NCI-H460 (cell line): ENCODE data around the gene CD99L2. TPM values are rescaled to one million over a fixed set of nuclear protein-coding genes. Genes with fewer than 3 reads are reported as not detected.
A peak's percentile ranks its signal among the peaks of the same experiment; 100 is the strongest.

ENCODE experiments used
- DNase-seq: peaks from one replicate; pipeline ENCODE4 v3.0.0-alpha.2; 2016; ENCODE audit warnings: low read depth; ENCODE audit errors: extremely low read depth
- polyA plus RNA-seq: library from polyadenylated mRNA; depleted of rRNA; stranded (reverse); fragments of >200 nt; gene quantifications from 2 replicates; pipeline ENCODE4 v1.2.3, GENCODE V29; 2014; cell fraction: nucleus; rRNA removed
- total RNA-seq: library from RNA; depleted of rRNA; stranded (reverse); fragments of >200 nt; shearing (Covaris generic); gene quantifications from 2 replicates; pipeline ENCODE4 v1.2.3, GENCODE V29; 2014; rRNA removed

CD99L2 gene, protein sequence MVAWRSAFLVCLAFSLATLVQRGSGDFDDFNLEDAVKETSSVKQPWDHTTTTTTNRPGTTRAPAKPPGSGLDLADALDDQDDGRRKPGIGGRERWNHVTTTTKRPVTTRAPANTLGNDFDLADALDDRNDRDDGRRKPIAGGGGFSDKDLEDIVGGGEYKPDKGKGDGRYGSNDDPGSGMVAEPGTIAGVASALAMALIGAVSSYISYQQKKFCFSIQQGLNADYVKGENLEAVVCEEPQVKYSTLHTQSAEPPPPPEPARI
- total RNA-seq, result 30.8 and 33.3 TPM in 2 replicates
- 66.0 and 66.5 TPM in 2 replicates for polyA plus RNA-seq

GRCh38 chrX:150898343-150899190, at the start of gene CD99L2:
TSS of gene CD99L2 (minus strand) at chrX:150898668. CDS start at chrX:150898588, 80 bp downstream.
- peak; percentile 85 for DNase-seq

GRCh38 chrX:150944233-150944632, 45.8 kb upstream of the CD99L2 start:
- no peak for DNase-seq

GRCh38 chrX:150942942-150943594, 44.6 kb upstream of the CD99L2 start:
- DNase-seq, result no peak

- no peak for DNase-seq
Measured at GRCh38 chrX:150941580-150941979, 43.1 kb upstream of the CD99L2 start.

- DNase-seq, result no peak
Measured at GRCh38 chrX:150940844-150941495, 42.5 kb upstream of the CD99L2 start.

- no peak for DNase-seq
Measured at GRCh38 chrX:150936556-150936955, 38.1 kb upstream of the CD99L2 start.

DNA sequence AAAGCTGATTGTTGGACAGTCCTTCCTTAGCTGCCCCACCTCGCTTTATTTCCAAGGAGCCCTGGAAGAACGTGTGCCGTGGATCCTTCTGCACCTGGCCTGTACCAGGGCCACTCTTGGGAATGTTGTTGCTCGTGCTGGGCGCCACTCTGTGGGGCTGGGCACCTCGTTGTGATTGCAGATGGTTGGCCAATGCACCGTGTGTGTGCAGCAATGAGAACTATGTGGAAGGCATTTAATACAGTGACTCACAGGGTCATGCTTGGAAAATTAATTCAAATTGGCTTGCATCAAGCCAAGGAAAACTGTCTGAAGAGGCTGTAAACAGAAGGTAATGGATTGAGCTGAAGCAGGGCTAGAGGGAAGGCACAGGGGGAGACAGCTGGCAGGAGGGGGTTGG, 37.0 kb upstream of the CD99L2 start:
- no peak for DNase-seq

DNA sequence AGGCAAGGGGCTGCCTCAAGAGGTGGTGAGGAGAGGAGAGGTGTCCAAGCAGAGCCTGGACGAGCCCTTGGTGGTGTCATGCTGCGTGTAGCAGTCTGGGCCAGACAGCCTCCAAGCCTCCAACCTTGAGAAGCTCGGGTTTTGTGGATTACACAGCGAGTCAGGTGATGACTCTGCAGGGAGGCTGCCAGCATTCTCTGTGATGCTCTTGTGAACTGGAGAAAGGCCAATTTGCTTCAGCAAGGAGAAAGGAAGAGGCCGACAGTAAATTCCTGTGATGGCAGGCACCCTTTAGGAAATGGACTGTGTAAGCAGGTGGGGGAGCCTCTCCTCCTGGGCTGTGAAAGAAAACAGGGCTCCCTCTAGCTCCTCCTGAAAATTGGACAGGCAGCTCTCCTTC, 36.0 kb upstream of the CD99L2 start:
- DNase-seq, result peak; percentile 13

GRCh38 chrX:150933945-150934350, 35.5 kb upstream of the CD99L2 start:
- DNase-seq, result peak; percentile 15

GRCh38 chrX:150929058-150929457, 30.6 kb upstream of the CD99L2 start:
- no peak for DNase-seq

DNA sequence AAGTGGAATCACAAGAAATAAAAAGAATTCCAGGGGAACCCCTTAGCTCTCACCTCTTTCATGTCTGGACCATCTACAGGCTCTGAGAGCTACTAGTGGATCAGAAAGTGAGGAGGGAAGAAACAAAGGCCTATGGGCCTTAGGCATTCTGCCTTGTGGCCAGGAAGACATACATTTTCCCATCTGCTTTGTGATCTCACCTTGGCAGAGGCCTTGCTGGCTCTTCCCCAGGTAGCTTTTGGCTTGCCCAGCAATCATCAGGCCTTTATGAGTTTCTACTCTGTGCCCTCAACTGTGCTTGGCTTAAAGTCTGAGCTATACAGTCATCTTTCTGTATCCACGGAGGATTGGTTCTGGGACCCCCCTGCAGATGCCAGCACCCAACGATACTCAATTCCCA, 28.3 kb upstream of the CD99L2 start:
- no peak for DNase-seq

DNA sequence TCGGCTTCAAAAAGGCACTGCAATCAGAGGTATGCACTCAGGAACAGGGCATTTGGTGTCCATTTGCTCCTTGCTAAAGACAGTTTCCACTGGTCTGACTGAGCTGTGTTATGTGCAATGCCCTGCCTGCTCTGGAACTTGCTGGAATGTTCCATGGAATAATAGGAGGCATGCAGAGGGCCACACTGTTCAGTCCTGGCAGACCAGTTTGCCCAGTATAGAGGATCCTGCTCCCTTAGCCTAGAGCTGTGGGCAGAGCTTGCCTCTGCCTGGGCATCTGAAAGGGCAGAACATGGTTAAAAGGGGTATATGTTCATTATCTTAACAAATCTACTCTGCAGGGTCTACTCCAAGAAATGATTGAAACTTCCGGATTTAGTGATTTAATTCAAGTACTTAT, 27.8 kb upstream of the CD99L2 start:
- no peak for DNase-seq

- no peak for DNase-seq
Measured at GRCh38 chrX:150919401-150919800, 20.9 kb upstream of the CD99L2 start.

DNA sequence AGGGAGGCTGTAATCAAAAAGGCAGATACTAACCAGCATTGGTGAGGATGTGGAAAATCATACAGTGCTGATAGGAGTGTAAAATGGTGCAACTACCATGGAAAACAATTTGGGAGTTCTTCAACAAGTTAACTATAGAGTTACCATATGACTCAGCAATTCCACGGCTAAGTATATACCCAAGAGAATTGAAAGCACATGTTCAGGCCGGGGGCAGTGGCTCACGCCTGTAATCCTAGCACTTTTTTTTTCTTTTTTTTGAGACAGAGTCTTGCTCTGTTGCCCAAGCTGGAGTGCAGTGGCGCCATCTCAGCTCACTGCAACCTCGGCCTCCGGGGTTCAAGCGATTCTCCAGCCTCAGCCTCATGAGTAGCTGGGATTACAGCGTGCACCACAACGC, 15.0 kb upstream of the CD99L2 start:
- no peak for DNase-seq

DNA sequence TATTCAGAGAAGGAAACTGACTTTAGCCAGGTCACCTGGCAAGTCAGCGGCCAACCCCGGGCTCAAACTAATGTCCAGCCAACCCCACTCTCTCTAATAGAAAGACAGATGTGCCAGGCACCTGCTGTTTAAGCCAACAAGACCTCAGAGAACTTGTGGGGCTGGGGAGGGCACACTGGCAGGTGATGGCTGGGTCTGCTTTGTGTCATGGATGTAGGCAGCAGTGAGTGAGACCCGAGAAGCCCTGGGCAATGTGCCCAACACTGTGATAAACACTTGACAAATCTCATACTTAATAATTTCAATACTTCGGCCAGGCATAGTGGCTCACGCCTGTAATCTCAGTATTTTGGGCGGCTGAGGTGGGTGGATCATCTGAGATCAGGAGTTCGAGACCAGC, 9.0 kb upstream of the CD99L2 start:
- no peak for DNase-seq

DNA sequence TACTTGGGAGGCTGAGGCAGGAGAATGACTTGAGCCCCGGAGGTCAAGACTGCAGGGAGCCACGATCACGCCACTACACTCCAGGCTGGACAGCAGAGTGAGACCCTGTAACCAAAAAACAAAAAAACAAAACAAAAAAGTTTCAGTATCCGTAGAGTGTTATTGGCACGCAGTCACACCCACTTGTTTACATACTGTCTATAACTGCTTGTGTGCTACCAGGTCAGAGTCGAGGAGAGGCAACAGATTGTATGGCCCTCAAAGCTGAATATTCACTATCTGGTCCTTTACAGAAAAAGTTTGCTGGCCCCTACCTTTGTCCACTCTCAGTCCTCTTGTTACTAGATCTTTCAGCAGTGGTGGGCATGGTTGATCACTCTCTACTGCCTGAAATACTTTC, 8.2 kb upstream of the CD99L2 start:
- no peak for DNase-seq

- no peak for DNase-seq
Measured at GRCh38 chrX:150905293-150905692, 6.8 kb upstream of the CD99L2 start.

DNA sequence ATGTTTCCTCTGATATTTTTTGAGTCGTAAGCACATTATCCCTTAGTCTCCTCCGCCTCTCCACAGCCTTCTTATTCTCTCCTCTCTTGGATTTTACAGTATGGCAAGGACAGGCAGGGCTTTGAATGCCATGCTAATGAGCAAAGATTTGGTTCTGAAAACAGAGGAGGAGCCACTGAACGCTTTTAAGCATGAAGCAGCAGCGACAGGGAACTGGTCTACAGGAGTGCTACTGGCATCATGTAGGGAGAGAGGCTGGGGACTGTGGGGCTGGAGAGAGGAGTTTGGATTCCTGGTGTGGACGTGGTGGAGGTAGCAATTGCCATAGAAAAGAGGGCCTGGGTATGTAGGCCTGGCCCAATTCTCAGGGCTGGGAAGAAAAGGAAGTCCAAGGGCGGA, 4.6 kb upstream of the CD99L2 start:
- no peak for DNase-seq

DNA sequence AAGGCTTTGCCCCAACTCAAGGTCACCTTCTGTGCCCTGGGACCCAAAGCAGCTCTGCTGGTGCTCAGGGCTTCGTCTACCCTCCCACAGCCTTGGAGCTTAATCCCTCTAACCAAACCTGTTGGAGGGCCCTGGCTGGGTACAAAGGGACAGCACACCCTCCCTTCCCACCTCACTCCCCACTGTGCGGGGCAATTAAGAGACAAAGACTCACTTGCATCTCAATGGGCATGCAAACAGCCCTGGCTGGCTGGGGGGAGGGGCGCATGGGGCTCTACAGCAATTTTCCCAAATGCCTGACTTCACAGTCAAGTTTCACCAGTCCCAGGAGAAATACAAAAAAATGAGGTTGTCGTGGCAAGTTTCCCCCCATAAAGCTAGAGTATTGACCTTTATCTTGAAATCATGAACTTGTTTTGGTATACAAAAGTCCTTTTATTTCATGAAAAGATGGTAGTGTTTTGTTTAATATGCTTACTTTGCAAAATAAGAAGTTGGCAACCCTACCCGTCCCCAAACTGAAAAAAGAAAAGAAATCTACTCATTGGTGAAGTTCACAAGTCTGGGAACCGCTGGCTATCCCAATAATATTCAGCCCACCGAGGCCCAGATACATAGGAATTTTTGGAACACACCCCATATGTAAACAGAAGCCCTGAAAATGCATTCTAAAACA, 4.1 kb upstream of the CD99L2 start:
- no peak for DNase-seq

- no peak for DNase-seq
Measured at GRCh38 chrX:150899191-150899757, 806 bp upstream of the CD99L2 start.
